Hepatocyte (in vitro differentiated cells): ENCODE results near the gene ZMYND8.

Experiments used
- CTCF ChIP-seq: fragments of 200-600 bp; sonication (generic); IDR thresholded peaks from 2 replicates; pipeline ENCODE4 v1.5.1; 2016; ENCODE audit warnings: antibody characterized with exemption, mild to moderate bottlenecking; ENCODE audit not compliant: poor library complexity
- EZH2 ChIP-seq: fragments of 200-600 bp; sonication (generic); IDR thresholded peaks from 2 replicates; pipeline ENCODE4 v1.6.1; 2016; ENCODE audit warnings: antibody characterized with exemption, mild to moderate bottlenecking, borderline replicate concordance
- EZH2phosphoT487 ChIP-seq: fragments of 200-600 bp; sonication (generic); IDR thresholded peaks from one replicate; pipeline ENCODE4 v1.6.1; 2018; ENCODE audit warnings: antibody characterized with exemption, mild to moderate bottlenecking, low read depth, moderate library complexity; ENCODE audit not compliant: unreplicated experiment, severe bottlenecking

GRCh38 chr20:47335251-47336128, 21.0 kb downstream of the ZMYND8 start:
- no peak for TF ChIP-seq CTCF
- TF ChIP-seq EZH2phosphoT487, result no peak
- TF ChIP-seq EZH2, result no peak
